ENCODE data around the gene KIAA0513.

The KIAA0513 gene

GRCh38 chr16:85027349-85027957, at the start of gene KIAA0513:
Gene KIAA0513 (plus strand): TSS chr16:85027795. CDS start chr16:85067072, 39,277 bp downstream.
- peak; percentile 92 for DNase-seq

GRCh38 chr16:84979516-84979915, 48.1 kb upstream of the KIAA0513 start:
- no peak for DNase-seq

DNA sequence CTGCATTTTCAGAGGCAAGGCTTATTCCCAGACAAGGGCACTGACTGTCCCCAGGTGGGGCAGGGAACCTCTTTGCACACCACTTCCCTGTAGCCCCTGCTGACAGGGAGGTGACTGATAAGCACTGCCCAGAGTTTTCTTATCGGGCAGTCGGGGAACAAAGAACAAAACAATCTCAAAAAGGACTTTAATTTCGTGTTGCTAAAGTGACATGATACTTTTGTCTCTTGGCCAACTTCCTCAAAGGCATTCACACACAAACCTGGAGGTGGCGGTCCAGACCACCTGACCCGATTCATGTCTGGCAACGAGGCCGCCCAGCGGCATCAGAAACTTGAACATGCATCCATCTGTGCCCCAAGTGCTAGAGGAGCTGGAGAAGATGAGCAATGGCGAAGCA, 45.2 kb upstream of the KIAA0513 start:
- DNase-seq = no peak

DNA sequence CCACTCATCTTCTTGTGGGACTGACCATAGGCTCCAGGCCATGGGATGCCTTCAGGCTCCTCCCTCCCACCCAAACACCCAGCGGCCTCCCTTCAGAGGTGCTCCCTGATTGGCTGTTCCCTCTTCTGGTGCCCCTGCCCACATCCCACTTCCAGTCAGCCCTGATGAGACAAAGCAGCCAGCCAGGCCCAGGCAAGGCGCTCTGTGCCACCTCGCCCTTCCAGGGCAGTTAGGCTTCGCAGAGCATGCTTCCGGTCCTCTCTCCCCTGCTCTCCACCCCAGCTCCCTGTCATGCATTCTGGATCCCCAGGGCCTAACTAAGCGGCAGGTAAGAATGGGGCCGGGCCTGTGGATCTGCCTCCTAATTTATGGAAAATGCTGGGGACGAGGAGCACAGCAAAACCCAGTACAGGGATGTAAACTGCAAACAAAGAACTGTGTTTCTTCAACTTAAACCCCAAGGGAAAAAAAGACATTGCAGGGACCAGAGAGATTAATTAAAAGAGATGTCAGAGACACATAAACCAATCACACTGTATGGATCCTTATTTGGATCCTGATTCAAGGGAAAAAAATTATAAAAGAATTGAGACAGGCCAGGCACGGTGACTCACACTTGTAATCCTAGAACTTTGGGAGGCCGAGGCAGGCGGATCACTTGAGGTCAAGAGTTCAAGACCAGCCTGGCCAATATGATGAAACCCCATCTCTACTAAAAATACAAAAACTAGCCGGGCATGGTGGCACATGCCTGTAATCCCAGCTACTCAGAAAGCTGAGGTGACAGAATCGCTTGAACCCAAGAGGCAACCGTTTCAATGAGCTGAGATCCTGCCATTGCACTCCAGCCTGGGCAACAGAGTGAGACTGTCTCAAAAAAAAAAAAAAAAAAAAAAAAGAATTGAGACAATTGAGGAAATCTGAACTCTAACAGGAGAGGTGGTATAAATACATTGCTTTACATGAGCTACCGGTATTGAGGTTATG, 42.2 kb upstream of the KIAA0513 start:
- no peak for DNase-seq

DNA sequence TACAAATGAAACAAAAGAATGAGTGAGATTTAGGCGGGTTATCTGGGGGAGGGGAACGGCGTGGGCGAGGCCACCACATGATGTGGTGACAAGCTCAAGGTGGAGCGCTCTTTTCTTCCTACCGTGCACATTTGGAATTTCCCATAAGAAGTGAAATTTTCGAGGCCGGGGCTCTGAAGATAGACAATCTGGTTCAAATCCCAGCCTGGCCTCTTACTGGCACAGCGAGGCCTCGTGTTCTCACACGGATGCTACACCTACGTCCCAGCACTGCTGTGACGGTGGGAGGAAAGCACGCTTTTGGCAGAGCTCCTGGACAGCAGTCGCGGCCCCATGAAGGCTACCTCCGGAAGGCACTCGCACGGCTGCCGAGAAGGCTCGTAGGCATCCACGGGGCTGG, 41.5 kb upstream of the KIAA0513 start:
- no peak for DNase-seq

DNA sequence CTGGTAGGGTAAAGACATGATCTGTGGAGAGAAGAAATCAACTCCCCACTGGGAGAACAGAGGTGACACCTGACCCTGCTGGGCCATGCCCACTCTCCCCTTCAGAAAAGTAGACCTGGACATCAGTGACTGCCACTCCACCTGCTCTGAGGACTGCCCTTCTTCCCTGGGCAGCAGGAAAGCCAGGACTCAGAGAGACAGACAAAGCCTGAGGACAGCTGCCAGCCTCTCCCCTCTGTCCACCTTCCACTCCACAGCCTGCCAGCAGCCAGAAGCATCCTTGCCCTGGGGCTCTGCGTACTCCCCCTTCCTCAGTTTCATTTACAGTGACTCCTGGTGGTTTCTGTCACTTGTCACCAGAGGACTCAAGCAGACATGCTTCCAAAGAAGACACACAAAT, 40.7 kb upstream of the KIAA0513 start:
- DNase-seq = no peak

- no peak for DNase-seq
Observed at GRCh38 chr16:84988328-84989080, 39.1 kb upstream of the KIAA0513 start.

DNA sequence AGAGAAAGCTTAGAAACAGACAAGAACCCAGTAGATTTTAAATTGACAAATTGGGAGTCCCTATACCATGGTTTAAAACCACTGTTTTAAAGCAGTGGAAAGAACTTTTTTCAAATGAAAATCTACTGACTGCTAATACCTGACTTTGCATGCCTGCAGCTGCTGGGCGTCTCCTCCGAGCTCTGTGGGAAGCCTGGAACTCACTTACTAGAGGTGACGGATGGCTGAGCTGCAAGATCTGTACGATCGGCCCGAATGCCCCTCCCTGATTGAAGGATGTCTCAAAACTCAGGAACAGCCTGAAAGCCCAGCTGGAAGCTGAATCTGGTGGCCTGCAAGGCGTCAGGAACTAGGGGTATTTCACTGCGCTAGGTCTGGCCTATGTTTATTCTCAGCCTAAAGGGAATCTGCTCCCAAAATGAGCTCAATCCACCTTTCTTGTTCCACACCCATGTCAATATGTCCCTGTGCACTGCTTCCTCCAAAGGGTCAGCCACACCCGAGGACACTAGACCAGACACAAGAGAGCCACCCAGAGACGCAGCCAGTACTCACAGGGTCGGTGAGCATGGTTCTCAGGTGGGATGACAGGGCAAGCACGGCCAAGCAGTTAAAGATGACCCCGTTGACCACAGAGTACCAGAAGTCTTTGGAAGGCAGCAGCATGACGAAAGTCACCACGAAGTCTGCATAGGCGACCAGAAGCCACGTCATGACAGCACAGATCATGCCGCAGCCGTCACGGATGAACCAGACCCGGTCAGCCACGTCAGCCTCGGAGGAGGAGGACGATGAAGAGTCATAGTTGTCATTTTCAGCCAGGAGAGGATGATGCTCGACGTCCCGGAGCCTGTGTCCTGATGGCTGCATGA, 37.6 kb upstream of the KIAA0513 start:
- no peak for DNase-seq

- DNase-seq = no peak
Observed at GRCh38 chr16:84990782-84991181, 36.8 kb upstream of the KIAA0513 start.

- no peak for DNase-seq
Observed at GRCh38 chr16:84992717-84993075, 34.9 kb upstream of the KIAA0513 start.

DNA sequence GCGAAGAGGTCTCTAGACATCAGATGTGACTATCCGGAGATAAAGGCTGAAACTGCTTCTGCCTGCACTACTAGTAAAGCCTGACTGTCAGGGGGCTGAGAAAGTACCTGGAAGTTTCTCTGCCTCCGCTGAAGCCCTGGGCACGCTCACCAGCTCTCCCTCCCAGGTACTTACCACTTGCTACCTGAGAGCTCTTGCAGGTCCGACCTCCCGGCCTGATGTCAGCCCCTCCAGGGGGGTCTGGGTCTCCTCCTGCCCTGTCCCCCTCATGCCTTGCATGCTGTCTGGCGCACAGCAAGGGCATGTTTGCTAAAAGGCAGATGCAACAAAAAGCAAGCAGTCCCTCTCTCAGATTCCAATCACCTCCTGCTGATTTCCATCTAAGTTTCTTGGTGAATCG, 33.7 kb upstream of the KIAA0513 start:
- DNase-seq = no peak

GRCh38 chr16:84995663-84996062, 31.9 kb upstream of the KIAA0513 start:
- DNase-seq = no peak

DNA sequence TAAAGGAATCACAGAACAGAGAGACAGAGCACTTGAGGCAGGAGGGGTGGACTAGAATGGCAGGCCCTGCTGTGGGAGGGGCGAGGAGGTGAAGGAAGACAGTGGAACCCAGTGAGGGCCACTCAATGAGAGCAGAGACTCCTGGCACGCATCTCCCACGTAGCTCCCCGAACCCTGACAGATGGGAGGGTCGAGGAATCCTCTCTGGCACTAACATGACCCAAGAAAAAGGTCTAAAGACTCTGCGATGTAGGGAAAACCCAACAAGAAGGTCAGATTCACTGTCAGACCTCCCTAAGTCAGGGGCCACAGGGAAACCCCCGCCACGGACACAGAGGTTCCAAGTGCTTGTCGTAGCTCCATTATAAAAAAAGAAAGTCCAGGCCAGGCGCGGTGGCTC, 31.2 kb upstream of the KIAA0513 start:
- no peak for DNase-seq

DNA sequence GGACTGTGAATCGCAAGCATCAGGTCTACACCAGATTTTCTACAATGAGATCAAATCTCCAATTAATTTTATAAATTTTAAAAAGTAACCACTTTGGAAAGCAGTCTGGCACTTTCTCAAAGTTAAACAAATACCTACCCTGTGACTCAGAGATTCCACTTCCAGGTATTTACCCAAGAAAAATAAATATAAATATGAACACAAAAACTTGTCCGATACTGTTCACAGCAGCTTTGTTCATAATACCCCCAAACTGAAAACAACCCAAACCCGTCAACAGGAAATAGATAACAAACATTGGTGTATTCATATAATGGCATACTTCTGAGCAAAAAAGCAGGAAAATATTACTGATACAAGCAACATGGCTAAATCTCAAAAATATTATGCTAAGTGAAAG, 28.4 kb upstream of the KIAA0513 start:
- no peak for DNase-seq

- DNase-seq = no peak
Observed at GRCh38 chr16:84999857-85000480, 27.6 kb upstream of the KIAA0513 start.

GRCh38 chr16:85002099-85002541, 25.5 kb upstream of the KIAA0513 start:
- no peak for DNase-seq

DNA sequence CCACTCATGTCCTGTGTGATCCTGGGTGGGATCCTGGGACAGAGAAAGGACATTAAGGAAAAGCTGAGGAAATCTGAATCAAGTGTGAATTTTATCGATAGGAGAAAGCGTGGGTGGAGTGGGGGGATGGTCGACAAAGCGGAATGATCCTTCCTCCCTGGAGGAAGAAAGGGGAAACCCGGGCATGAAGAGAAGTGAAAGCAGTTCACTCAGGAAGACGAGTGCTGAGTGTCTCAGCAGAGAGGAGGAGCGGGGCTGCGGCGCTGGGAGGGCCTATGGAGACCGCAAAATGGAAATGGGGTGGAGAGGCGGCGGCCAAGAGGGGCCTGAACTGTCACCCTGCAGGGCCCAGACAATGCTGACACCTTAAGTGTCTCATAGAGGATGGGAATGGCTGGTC, 25.0 kb upstream of the KIAA0513 start:
- no peak for DNase-seq

GRCh38 chr16:85003076-85003475, 24.5 kb upstream of the KIAA0513 start:
- no peak for DNase-seq

- no peak for DNase-seq
Observed at GRCh38 chr16:85003725-85004586, 23.6 kb upstream of the KIAA0513 start.

GRCh38 chr16:85004587-85005205, 22.9 kb upstream of the KIAA0513 start:
- no peak for DNase-seq
